H9 (cell line): Measurements from ENCODE around the gene GPRC5A. TPM values are rescaled to one million over a fixed set of nuclear protein-coding genes. Genes with fewer than 3 reads are reported as not detected.

Experiments
- DNase-seq: peaks from one replicate; pipeline ENCODE4 v3.0.0-alpha.2; 2017
- H2AFZ ChIP-seq: one replicate; pipeline ENCODE4 v1.6.1; 2013; ENCODE audit warnings: mild to moderate bottlenecking, low read length, control low read depth, moderate library complexity
- H2AK5ac ChIP-seq: 2 replicates; pipeline ENCODE4 v1.6.1; 2013; ENCODE audit warnings: low read length, control low read depth, mixed read lengths; ENCODE audit not compliant: insufficient read length
- H2BK120ac ChIP-seq: one replicate; pipeline ENCODE4 v1.6.1; 2013; ENCODE audit warnings: low read depth, mild to moderate bottlenecking, low read length, control low read depth, inconsistent platforms; ENCODE audit not compliant: poor library complexity, severe bottlenecking
- H2BK12ac ChIP-seq: 2 replicates; pipeline ENCODE4 v1.6.1; 2013; ENCODE audit warnings: low read length, control low read depth, mixed read lengths, low read depth; ENCODE audit not compliant: insufficient read length
- H2BK15ac ChIP-seq: 2 replicates; pipeline ENCODE4 v1.6.1; 2013; ENCODE audit warnings: low read depth, low read length, control low read depth
- H2BK20ac ChIP-seq: one replicate; pipeline ENCODE4 v1.6.1; 2013; ENCODE audit warnings: low read depth, mild to moderate bottlenecking, low read length, control low read depth, inconsistent platforms; ENCODE audit not compliant: poor library complexity, severe bottlenecking
- H2BK5ac ChIP-seq: 2 replicates; pipeline ENCODE4 v1.6.1; 2013; ENCODE audit warnings: low read length, control low read depth, mixed read lengths; ENCODE audit not compliant: insufficient read length
- H3K14ac ChIP-seq: 2 replicates; pipeline ENCODE4 v1.6.1; 2013; ENCODE audit warnings: low read length, control low read depth; ENCODE audit not compliant: insufficient read depth
- H3K18ac ChIP-seq: 2 replicates; pipeline ENCODE4 v1.6.1; 2013; ENCODE audit warnings: low read depth, mild to moderate bottlenecking, mixed read lengths, low read length, control low read depth; ENCODE audit not compliant: insufficient read length
- H3K23ac ChIP-seq: 2 replicates; pipeline ENCODE4 v1.6.1; 2013; ENCODE audit warnings: low read length, control low read depth, mixed read lengths, low read depth; ENCODE audit not compliant: insufficient read length
- H3K23me2 ChIP-seq: 2 replicates; pipeline ENCODE4 v1.6.1; 2013; ENCODE audit warnings: low read depth, mild to moderate bottlenecking, mixed read lengths, low read length, control low read depth; ENCODE audit not compliant: insufficient read length, poor library complexity, severe bottlenecking
- H3K27ac ChIP-seq: 2 replicates; pipeline ENCODE4 v1.5.1; 2013; ENCODE audit warnings: low read length, control low read depth, mixed read lengths, low read depth; ENCODE audit not compliant: insufficient read length
- H3K27me3 ChIP-seq: 2 replicates; pipeline ENCODE4 v1.6.1; 2013; ENCODE audit warnings: low read length, control low read depth, inconsistent platforms; ENCODE audit not compliant: insufficient read depth
- H3K4ac ChIP-seq: 2 replicates; pipeline ENCODE4 v1.6.1; 2013; ENCODE audit warnings: low read depth, mild to moderate bottlenecking, control low read depth, inconsistent platforms, low read length, moderate library complexity
- H3K4me1 ChIP-seq: 2 replicates; pipeline ENCODE4 v1.6.1; 2013; ENCODE audit warnings: low read length, control low read depth, inconsistent platforms; ENCODE audit not compliant: insufficient read depth
- H3K4me2 ChIP-seq: 2 replicates; pipeline ENCODE4 v1.6.1; 2013; ENCODE audit warnings: low read length, control low read depth, mixed read lengths; ENCODE audit not compliant: insufficient read length, insufficient read depth
- H3K56ac ChIP-seq: 2 replicates; pipeline ENCODE4 v1.6.1; 2013; ENCODE audit warnings: low read depth, mild to moderate bottlenecking, mixed read lengths, low read length, control low read depth; ENCODE audit not compliant: insufficient read length
- H3K79me1 ChIP-seq: 2 replicates; pipeline ENCODE4 v1.6.1; 2013; ENCODE audit warnings: low read depth, mild to moderate bottlenecking, moderate library complexity, low read length, control low read depth, inconsistent platforms; ENCODE audit not compliant: insufficient read depth, poor library complexity, severe bottlenecking
- H3K79me2 ChIP-seq: 2 replicates; pipeline ENCODE4 v1.6.1; 2013; ENCODE audit warnings: low read length, control low read depth, inconsistent platforms; ENCODE audit not compliant: insufficient read depth
- H3K9ac ChIP-seq: 2 replicates; pipeline ENCODE4 v1.6.1; 2013; ENCODE audit warnings: low read length, control low read depth, mixed read lengths; ENCODE audit not compliant: insufficient read length; ENCODE audit errors: extremely low read depth
- H3K9me3 ChIP-seq: one replicate; pipeline ENCODE4 v1.6.1; 2013; ENCODE audit warnings: low read depth, low read length, inconsistent platforms; ENCODE audit not compliant: control insufficient read depth
- H3T11ph ChIP-seq: one replicate; pipeline ENCODE4 v1.6.1; 2013; ENCODE audit warnings: mild to moderate bottlenecking, low read length, control low read depth, inconsistent platforms
- H4K20me1 ChIP-seq: one replicate; pipeline ENCODE4 v1.6.1; 2013; ENCODE audit not compliant: control insufficient read depth, insufficient read length, insufficient read depth
- H4K5ac ChIP-seq: 2 replicates; pipeline ENCODE4 v1.6.1; 2013; ENCODE audit warnings: low read depth, mild to moderate bottlenecking, mixed read lengths, low read length, control low read depth; ENCODE audit not compliant: insufficient read length
- H4K8ac ChIP-seq: replicated peaks from 2 replicates; pipeline ENCODE4 v1.6.1; 2013; ENCODE audit warnings: low read length, control low read depth, mixed read lengths, low read depth; ENCODE audit not compliant: insufficient read length
- H4K91ac ChIP-seq: 2 replicates; pipeline ENCODE4 v1.6.1; 2013; ENCODE audit warnings: low read depth, mild to moderate bottlenecking, moderate library complexity, mixed read lengths, low read length, control low read depth; ENCODE audit not compliant: insufficient read length
- H3K27ac Mint-ChIP-seq, 3 experiments: 2 replicates in 2 of 3; 3 replicates in 1 of 3; pipeline ENCODE4 v1.8.0; 2020 to 2021; ENCODE audit warnings: mixed read lengths in 3 of 3, mild to moderate bottlenecking in 1 of 3, moderate library complexity in 1 of 3
- H3K27me3 Mint-ChIP-seq: 2 replicates; pipeline ENCODE4 v1.8.0; 2021; ENCODE audit warnings: low read depth, mild to moderate bottlenecking, moderate library complexity, mixed read lengths
- H3K36me3 Mint-ChIP-seq, 3 experiments: 2 replicates in 2 of 3; 3 replicates in 1 of 3; pipeline ENCODE4 v1.8.0; 2020 to 2021; ENCODE audit warnings: low read depth in 3 of 3, mixed read lengths in 3 of 3; ENCODE audit not compliant: insufficient read depth in 1 of 3
- H3K4me1 Mint-ChIP-seq, 2 experiments: 2 replicates each; pipeline ENCODE4 v1.8.0; 2020; ENCODE audit warnings: mixed read lengths in 2 of 2
- H3K4me3 Mint-ChIP-seq, 2 experiments: 2 replicates in 1 of 2; 3 replicates in 1 of 2; pipeline ENCODE4 v1.8.0; 2020 to 2021; ENCODE audit warnings: mild to moderate bottlenecking in 2 of 2, mixed read lengths in 2 of 2, moderate library complexity in 1 of 2
- H3K9me3 Mint-ChIP-seq, 2 experiments: 2 replicates in 1 of 2; 3 replicates in 1 of 2; pipeline ENCODE4 v1.8.0; 2020; ENCODE audit warnings: mild to moderate bottlenecking in 2 of 2, mixed read lengths in 2 of 2, moderate library complexity in 1 of 2
- WGBS: extraction: QIAGEN DNeasy Blood & Tissue Kit; methylation state at CpG from one replicate; pipeline ENCODE4 v1.1.7; 2013; ENCODE audit warnings: missing lambda C conversion rate, low lambda C conversion rate, mixed read lengths; ENCODE audit not compliant: insufficient read length; ENCODE audit errors: extremely low coverage; 5-methylcytosine and 5-hydroxymethylcytosine counted together
- total RNA-seq: library from RNA; stranded (reverse); gene quantifications from 2 replicates; pipeline ENCODE4 v1.2.1, GENCODE V29; 2021
- TF ChIP-seq, protein P1 (sequence below): fragments of 200-600 bp; sonication (generic); conservative IDR thresholded peaks from 3 replicates; pipeline ENCODE4 v1.8.0; 2021; ENCODE audit warnings: antibody characterized with exemption, mild to moderate bottlenecking

GPRC5A gene
- total RNA-seq, 1 experiment from 2014 or later: 0.09 TPM

GRCh38 chr12:12954356-12954755 lies 63.0 kb downstream of the GPRC5A start:
- Histone ChIP-seq H2BK5ac (no peak overlapping the region), H3K79me2 (no peaks in the 10 kb centered on the region), H2AFZ (no peak overlapping the region), H2BK20ac (no peak overlapping the region), H3K9me3 (no peaks in the 10 kb centered on the region), H2BK120ac (no peak overlapping the region), H4K91ac (no peak overlapping the region), H4K5ac (no peak overlapping the region), H3K4me2 (no peak overlapping the region), H3K4me1 (no peaks in the 10 kb centered on the region), H3K56ac (no peak overlapping the region), H2BK12ac (no peak overlapping the region), H2BK15ac (no peak overlapping the region), H3K27ac (no peak overlapping the region), H3K4ac (no peak overlapping the region), H4K8ac (no peak overlapping the region), H3K14ac (no peak overlapping the region), H4K20me1 (no peaks in the 10 kb centered on the region), H3K23ac (no peak overlapping the region), H3T11ph (no peak overlapping the region), H3K9ac (no peak overlapping the region), H3K18ac (no peak overlapping the region), H3K79me1 (no peaks in the 10 kb centered on the region), H3K23me2 (no peaks in the 10 kb centered on the region), H2AK5ac (no peak overlapping the region), H3K27me3 (no peaks in the 10 kb centered on the region)
- no peak for DNase-seq
- TF ChIP-seq, protein P1, sequence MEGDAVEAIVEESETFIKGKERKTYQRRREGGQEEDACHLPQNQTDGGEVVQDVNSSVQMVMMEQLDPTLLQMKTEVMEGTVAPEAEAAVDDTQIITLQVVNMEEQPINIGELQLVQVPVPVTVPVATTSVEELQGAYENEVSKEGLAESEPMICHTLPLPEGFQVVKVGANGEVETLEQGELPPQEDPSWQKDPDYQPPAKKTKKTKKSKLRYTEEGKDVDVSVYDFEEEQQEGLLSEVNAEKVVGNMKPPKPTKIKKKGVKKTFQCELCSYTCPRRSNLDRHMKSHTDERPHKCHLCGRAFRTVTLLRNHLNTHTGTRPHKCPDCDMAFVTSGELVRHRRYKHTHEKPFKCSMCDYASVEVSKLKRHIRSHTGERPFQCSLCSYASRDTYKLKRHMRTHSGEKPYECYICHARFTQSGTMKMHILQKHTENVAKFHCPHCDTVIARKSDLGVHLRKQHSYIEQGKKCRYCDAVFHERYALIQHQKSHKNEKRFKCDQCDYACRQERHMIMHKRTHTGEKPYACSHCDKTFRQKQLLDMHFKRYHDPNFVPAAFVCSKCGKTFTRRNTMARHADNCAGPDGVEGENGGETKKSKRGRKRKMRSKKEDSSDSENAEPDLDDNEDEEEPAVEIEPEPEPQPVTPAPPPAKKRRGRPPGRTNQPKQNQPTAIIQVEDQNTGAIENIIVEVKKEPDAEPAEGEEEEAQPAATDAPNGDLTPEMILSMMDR: no peak
- Mint-ChIP-seq H3K36me3 (peaks cover 0 to 10% (median 0%) of the 10 kb centered on the region in 3 experiments; a peak in 2 of 7 replicates), H3K27me3 (no peaks in the 10 kb centered on the region), H3K4me1 (no peaks in the 10 kb centered on the region), H3K27ac (no peak overlapping the region), H3K4me3 (no peak overlapping the region), H3K9me3 (no peaks in the 10 kb centered on the region)
- no CpG with 5 or more reads among the region's 4 CpGs for WGBS
